HepG2 (cell line): ENCODE data around the gene TMEM86B. TPM values are rescaled to one million over a fixed set of nuclear protein-coding genes. Genes with fewer than 3 reads are reported as not detected.

Source experiments
- DNMT1 ChIP-seq: sonication (generic); formaldehyde crosslinking; IDR thresholded peaks from 2 replicates; pipeline ENCODE4 v1.5.1; 2020; ENCODE audit warnings: mild to moderate bottlenecking, missing genetic modification reagents
- E2F1 ChIP-seq: sonication (generic); formaldehyde crosslinking; IDR thresholded peaks from 2 replicates; pipeline ENCODE4 v1.5.0; 2020; ENCODE audit warnings: missing genetic modification reagents
- ETS1 ChIP-seq: sonication (generic); formaldehyde crosslinking; IDR thresholded peaks from 2 replicates; pipeline ENCODE4 v1.4.0; 2020; ENCODE audit warnings: missing genetic modification reagents
- HNF1B ChIP-seq: sonication (generic); formaldehyde crosslinking; IDR thresholded peaks from 2 replicates; pipeline ENCODE4 v1.5.1; 2020; ENCODE audit warnings: mild to moderate bottlenecking, moderate library complexity, missing genetic modification reagents
- NRL ChIP-seq: sonication (generic); formaldehyde crosslinking; IDR thresholded peaks from 2 replicates; pipeline ENCODE4 v1.5.0; 2020; ENCODE audit warnings: missing genetic modification reagents, mild to moderate bottlenecking, moderate library complexity, borderline replicate concordance
- RERE ChIP-seq: IDR thresholded peaks from 2 replicates; pipeline ENCODE4 v1.6.1; 2016; ENCODE audit warnings: low read depth, missing genetic modification reagents, missing compliant biosample characterization
- REXO4 ChIP-seq: sonication (generic); formaldehyde crosslinking; IDR thresholded peaks from 2 replicates; pipeline ENCODE4 v1.8.0; 2022; ENCODE audit warnings: missing genetic modification reagents, mild to moderate bottlenecking, borderline replicate concordance
- ZBTB2 ChIP-seq: sonication (generic); formaldehyde crosslinking; IDR thresholded peaks from 2 replicates; pipeline ENCODE4 v1.8.0; 2022; ENCODE audit warnings: low read depth, missing genetic modification reagents
- ZBTB33 ChIP-seq: sonication (generic); formaldehyde crosslinking; IDR thresholded peaks from 2 replicates; pipeline ENCODE4 v1.4.0; 2020; ENCODE audit warnings: missing genetic modification reagents
- ZNF530 ChIP-seq: sonication (generic); formaldehyde crosslinking; IDR thresholded peaks from 2 replicates; pipeline ENCODE4 v1.5.0; 2020; ENCODE audit warnings: low read depth, mild to moderate bottlenecking, missing genetic modification reagents
- polyA plus RNA-seq, 8 experiments: library from polyadenylated mRNA; depleted of rRNA in 3 of 8; stranded (reverse) in 7 of 8; unstranded in 1 of 8; fragments of >200 nt; fragmentation: Illumina TruSeq in 4 of 8; extraction: Trizol in 4 of 8; gene quantifications; 2 replicates each; pipeline versions ENCODE4 v1.2.1 to v1.2.3, GENCODE V29; 2011 to 2016; ENCODE audit warnings: low read depth in 4 of 8, missing spikeins in 1 of 8, mixed read lengths in 1 of 8; ENCODE audit not compliant: insufficient read depth in 1 of 8
- total RNA-seq, 5 experiments: library from RNA; depleted of rRNA; stranded (reverse); fragments of >200 nt; fragmentation: Illumina TruSeq; extraction: Trizol; gene quantifications; 2 replicates each; pipeline ENCODE4 v1.2.3, GENCODE V29; 2016; ENCODE audit warnings: low read depth in 1 of 5
- TF ChIP-seq, protein P1 (sequence below): sonication (generic); IDR thresholded peaks from 2 replicates; pipeline ENCODE4 v1.6.1; 2016; ENCODE audit warnings: low read depth, borderline replicate concordance

TMEM86B gene
- total and polyA plus RNA-seq, 2 of the 13 experiments (the other 11 are each of a cell fraction or from before 2014, with no cell fraction given) = 7.7 to 9.6 TPM

- TF ChIP-seq ZBTB33 = peak; percentile 76
- TF ChIP-seq, protein P1, sequence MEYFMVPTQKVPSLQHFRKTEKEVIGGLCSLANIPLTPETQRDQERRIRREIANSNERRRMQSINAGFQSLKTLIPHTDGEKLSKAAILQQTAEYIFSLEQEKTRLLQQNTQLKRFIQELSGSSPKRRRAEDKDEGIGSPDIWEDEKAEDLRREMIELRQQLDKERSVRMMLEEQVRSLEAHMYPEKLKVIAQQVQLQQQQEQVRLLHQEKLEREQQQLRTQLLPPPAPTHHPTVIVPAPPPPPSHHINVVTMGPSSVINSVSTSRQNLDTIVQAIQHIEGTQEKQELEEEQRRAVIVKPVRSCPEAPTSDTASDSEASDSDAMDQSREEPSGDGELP = no peak
- TF ChIP-seq E2F1 (CRISPR knock-in tag) = no peak
- no peak for TF ChIP-seq ZNF530 (CRISPR knock-in tag)
- no peak for TF ChIP-seq DNMT1
- no peak for TF ChIP-seq REXO4 (CRISPR knock-in tag)
- TF ChIP-seq ZBTB2 (CRISPR knock-in tag) = no peak
- TF ChIP-seq RERE = no peak
- TF ChIP-seq NRL (CRISPR knock-in tag) = no peak
- no peak for TF ChIP-seq HNF1B (CRISPR knock-in tag)
- no peak for TF ChIP-seq ETS1 (CRISPR knock-in tag)
These were observed 48.7 kb downstream of the TMEM86B start, which contains the start of gene SYT5 (continued) for GRCh38 chr19:55179606-55180484.
